Measurements from ENCODE around the gene FICD. TPM values are rescaled to one million over a fixed set of nuclear protein-coding genes. Genes with fewer than 3 reads are reported as not detected.

Gene FICD
- total and polyA plus RNA-seq, 12 donors = 2.7 to 77.5 (median 13.0) TPM

DNA sequence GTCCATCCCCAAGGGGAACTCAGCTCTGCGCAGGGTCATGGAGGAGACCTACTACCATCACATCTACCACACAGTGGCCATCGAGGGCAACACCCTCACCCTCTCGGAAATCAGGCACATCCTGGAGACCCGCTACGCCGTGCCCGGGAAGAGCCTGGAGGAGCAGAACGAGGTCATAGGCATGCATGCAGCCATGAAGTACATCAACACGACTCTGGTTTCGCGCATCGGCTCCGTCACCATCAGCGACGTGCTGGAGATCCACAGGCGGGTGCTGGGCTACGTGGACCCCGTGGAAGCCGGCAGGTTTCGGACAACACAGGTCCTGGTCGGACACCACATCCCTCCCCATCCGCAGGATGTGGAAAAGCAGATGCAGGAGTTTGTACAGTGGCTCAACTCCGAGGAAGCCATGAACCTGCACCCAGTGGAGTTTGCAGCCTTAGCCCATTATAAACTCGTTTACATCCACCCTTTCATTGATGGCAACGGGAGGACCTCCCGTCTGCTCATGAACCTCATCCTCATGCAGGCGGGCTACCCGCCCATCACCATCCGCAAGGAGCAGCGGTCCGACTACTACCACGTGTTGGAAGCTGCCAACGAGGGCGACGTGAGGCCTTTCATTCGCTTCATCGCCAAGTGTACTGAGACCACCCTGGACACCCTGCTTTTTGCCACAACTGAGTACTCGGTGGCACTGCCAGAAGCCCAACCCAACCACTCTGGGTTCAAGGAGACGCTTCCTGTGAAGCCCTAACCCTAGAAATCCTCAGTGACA lies 3.8 kb downstream of the FICD start:
- TF ChIP-seq, protein P1, sequence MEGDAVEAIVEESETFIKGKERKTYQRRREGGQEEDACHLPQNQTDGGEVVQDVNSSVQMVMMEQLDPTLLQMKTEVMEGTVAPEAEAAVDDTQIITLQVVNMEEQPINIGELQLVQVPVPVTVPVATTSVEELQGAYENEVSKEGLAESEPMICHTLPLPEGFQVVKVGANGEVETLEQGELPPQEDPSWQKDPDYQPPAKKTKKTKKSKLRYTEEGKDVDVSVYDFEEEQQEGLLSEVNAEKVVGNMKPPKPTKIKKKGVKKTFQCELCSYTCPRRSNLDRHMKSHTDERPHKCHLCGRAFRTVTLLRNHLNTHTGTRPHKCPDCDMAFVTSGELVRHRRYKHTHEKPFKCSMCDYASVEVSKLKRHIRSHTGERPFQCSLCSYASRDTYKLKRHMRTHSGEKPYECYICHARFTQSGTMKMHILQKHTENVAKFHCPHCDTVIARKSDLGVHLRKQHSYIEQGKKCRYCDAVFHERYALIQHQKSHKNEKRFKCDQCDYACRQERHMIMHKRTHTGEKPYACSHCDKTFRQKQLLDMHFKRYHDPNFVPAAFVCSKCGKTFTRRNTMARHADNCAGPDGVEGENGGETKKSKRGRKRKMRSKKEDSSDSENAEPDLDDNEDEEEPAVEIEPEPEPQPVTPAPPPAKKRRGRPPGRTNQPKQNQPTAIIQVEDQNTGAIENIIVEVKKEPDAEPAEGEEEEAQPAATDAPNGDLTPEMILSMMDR (IDR thresholded peaks at IDR 0.05) = no peak
- no peak for TF ChIP-seq POLR2A (IDR thresholded peaks at IDR 0.05)
- no peak overlapping the region for H3K27ac ChIP-seq
- H3K9me3 ChIP-seq (replicated peaks in 1 of 3) = no peaks in the 10 kb centered on the region
- no peak overlapping the region for H3K4me3 ChIP-seq
- H3K36me3 ChIP-seq (replicated peaks in 1 of 2) = peaks cover 0 to 61% of the 10 kb centered on the region in 2 donors
- 93 to 94% (median 93%) methylated on average over 39 of the region's 39 CpGs for WGBS, 4 donors
- H3K4me1 ChIP-seq (replicated peaks in 1 of 2) = peaks cover 9 to 13% of the 10 kb centered on the region in 2 donors
- DNase-seq = no peak
- intact Hi-C loops (cut with DNase I) = loop anchor here in 1 of 2 donors (10.0 kb wide), 1 partner anchor 96 kb away; no protein-coding TSS in a partner anchor
- no peaks in the 10 kb centered on the region for H3K27me3 ChIP-seq

DNA sequence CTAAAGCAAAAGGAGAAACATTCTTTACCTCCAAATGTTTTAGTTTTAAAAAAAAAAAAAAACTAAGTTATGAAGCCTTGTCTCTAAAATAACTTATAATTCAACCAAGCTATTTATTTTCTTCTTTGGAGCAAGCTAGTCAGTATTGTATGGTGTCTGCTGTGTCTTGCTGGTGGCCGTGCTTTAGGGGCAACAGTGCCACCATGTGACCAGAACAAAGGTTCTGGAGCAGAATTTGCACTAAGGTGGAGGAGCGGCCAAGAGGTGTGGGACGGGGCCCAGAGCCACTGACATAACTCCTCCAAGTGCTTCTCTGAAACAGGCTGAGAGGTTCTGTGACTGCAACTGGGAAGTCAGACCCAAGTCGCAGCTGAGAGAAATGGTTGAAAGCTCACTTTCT lies 4.5 kb downstream of the FICD start:
- intact Hi-C loops (cut with DNase I) = loop anchor here in 1 of 2 donors (10.0 kb wide), 1 partner anchor 95 kb away; no protein-coding TSS in a partner anchor
- H3K36me3 ChIP-seq (replicated peaks in 1 of 2) = peaks cover 0 to 68% of the 10 kb centered on the region in 2 donors
- 50 to 72% (median 68%) methylated on average over 4 of the region's 4 CpGs for WGBS, 4 donors

DNA sequence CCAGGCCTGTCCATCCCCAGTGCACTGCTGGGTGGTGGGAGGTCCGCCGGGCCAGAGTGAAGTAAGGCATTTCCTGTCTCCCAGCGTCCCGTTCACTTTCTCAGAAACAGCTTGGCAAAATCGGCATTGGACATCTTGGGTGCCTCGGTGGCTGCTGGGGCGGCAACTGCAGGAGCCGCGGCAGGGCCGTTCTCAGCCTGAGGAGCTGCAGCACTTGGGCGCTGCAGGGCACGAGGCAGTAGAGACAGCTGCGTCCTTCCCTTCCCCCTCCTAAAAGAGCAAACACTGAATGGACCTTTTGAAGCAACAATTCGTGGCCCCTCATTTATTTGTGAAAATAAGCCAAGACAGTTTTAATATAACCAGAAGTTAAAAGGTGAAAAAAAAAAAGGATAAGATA lies 8.3 kb downstream of the FICD start:
- peaks cover 0 to 85% of the 10 kb centered on the region in 2 donors for H3K36me3 ChIP-seq (replicated peaks in 1 of 2)
- DNase-seq = no peak
- WGBS, 4 donors = 88 to 92% (median 91%) methylated on average over 9 to 14 of the region's 14 CpGs
- intact Hi-C loops (cut with DNase I) = no loop called here
- H3K27me3 ChIP-seq = no peaks in the 10 kb centered on the region
- no peaks in the 10 kb centered on the region for H3K9me3 ChIP-seq (replicated peaks in 1 of 3)
- H3K4me1 ChIP-seq (replicated peaks in 1 of 2) = no peaks in the 10 kb centered on the region
- H3K4me3 ChIP-seq = no peak overlapping the region
- TF ChIP-seq, protein P1 (IDR thresholded peaks at IDR 0.05) = no peak
- no peak for TF ChIP-seq POLR2A (IDR thresholded peaks at IDR 0.05)
- H3K27ac ChIP-seq = no peak overlapping the region

More for the DNA sequence above, 4.5 kb downstream of the FICD start:
- peaks cover 9% of the 10 kb centered on the region in 2 donors for H3K4me1 ChIP-seq (replicated peaks in 1 of 2)
- H3K27ac ChIP-seq = no peak overlapping the region
- H3K4me3 ChIP-seq = no peak overlapping the region
- DNase-seq = no peak
- no peaks in the 10 kb centered on the region for H3K27me3 ChIP-seq
- H3K9me3 ChIP-seq (replicated peaks in 1 of 3) = no peaks in the 10 kb centered on the region
- TF ChIP-seq, protein P1 (IDR thresholded peaks at IDR 0.05) = no peak
- TF ChIP-seq POLR2A (IDR thresholded peaks at IDR 0.05) = no peak

GRCh38 chr12:108525681-108526080 lies 10.6 kb downstream of the FICD start:
- no peaks in the 10 kb centered on the region for H3K4me1 ChIP-seq (replicated peaks in 1 of 2)
- TF ChIP-seq, protein P1 (IDR thresholded peaks at IDR 0.05) = no peak
- TF ChIP-seq POLR2A (IDR thresholded peaks at IDR 0.05) = no peak
- DNase-seq = peak in 2 of 7 donors; percentile 45 to 49
- no peaks in the 10 kb centered on the region for H3K9me3 ChIP-seq (replicated peaks in 1 of 3)
- H3K4me3 ChIP-seq = no peak overlapping the region
- intact Hi-C loops (cut with DNase I) = no loop called here
- H3K27me3 ChIP-seq = no peaks in the 10 kb centered on the region
- H3K27ac ChIP-seq = peak overlapping the region in 2 of 5 donors; percentile 27 to 54
- 64 to 80% (median 80%) methylated on average over 5 of the region's 5 CpGs for WGBS, 4 donors
- H3K36me3 ChIP-seq (replicated peaks in 1 of 2) = peaks cover 0 to 85% of the 10 kb centered on the region in 2 donors
